EL (cell line): ENCODE results near the gene TAGLN3.

Experiments used
- DNase-seq: peaks from one replicate; pipeline ENCODE4 v3.0.0-alpha.2; 2016

The TAGLN3 gene

GRCh38 chr3:111998636-111999483, at the start of gene TAGLN3:
TAGLN3 (plus strand) TSS chr3:111998922; CDS start chr3:111999423, 501 bp downstream.
- DNase-seq = peak; percentile 36

GRCh38 chr3:111949712-111950111, 49.0 kb upstream of the TAGLN3 start:
- DNase-seq = no peak

- no peak for DNase-seq
These were observed 47.7 kb upstream of the TAGLN3 start for GRCh38 chr3:111951032-111951431.

GRCh38 chr3:111952086-111952485, 46.6 kb upstream of the TAGLN3 start:
- DNase-seq = no peak

GRCh38 chr3:111952866-111953450, 45.8 kb upstream of the TAGLN3 start:
- DNase-seq = no peak

- DNase-seq = peak; percentile 23
These were observed 44.3 kb upstream of the TAGLN3 start for GRCh38 chr3:111954228-111954990.

- DNase-seq = no peak
These were observed 42.8 kb upstream of the TAGLN3 start for GRCh38 chr3:111955876-111956275.

GRCh38 chr3:111956449-111956848, 42.3 kb upstream of the TAGLN3 start:
- no peak for DNase-seq

GRCh38 chr3:111956995-111957734, 41.6 kb upstream of the TAGLN3 start:
- DNase-seq = no peak

GRCh38 chr3:111961461-111962164, 37.1 kb upstream of the TAGLN3 start:
- DNase-seq = no peak

- peak; percentile 80 for DNase-seq
These were observed 35.3 kb upstream of the TAGLN3 start for GRCh38 chr3:111963424-111963823.

- no peak for DNase-seq
These were observed 33.2 kb upstream of the TAGLN3 start for GRCh38 chr3:111965484-111965883.

GRCh38 chr3:111967068-111967467, 31.7 kb upstream of the TAGLN3 start:
- DNase-seq = no peak

- DNase-seq = peak; percentile 83
These were observed 31.0 kb upstream of the TAGLN3 start for GRCh38 chr3:111967651-111968274.

GRCh38 chr3:111968319-111969054, 30.2 kb upstream of the TAGLN3 start:
- no peak for DNase-seq

- DNase-seq = no peak
These were observed 28.3 kb upstream of the TAGLN3 start for GRCh38 chr3:111970376-111970775.

GRCh38 chr3:111971533-111972130, 27.1 kb upstream of the TAGLN3 start:
- no peak for DNase-seq

- DNase-seq = no peak
These were observed 25.8 kb upstream of the TAGLN3 start for GRCh38 chr3:111972891-111973290.

GRCh38 chr3:111975131-111975530, 23.6 kb upstream of the TAGLN3 start:
- no peak for DNase-seq

GRCh38 chr3:111976254-111976653, 22.5 kb upstream of the TAGLN3 start:
- no peak for DNase-seq
